Measurements from ENCODE around the gene AP1M2.
"Not testable (repeated sequence)": the region's sequence is repeated elsewhere in the genome, so short reads cannot be mapped to it uniquely, and the experiment has no call there.

Gene AP1M2

GRCh38 chr19:10560154-10560553 is 27.0 kb downstream of the AP1M2 start:
- peaks cover 74% of the 10 kb centered on the region for H3K36me3 ChIP-seq (ENCODE audit: control insufficient read depth, insufficient read depth, low read length)
- H3K4me1 ChIP-seq (ENCODE audit: control insufficient read depth, insufficient read depth, low read length), result 0 out of 2 replicates have a peak, but pooled peaks cover 4% of the 10 kb centered on the region
- no peaks in the 10 kb centered on the region for H3K9me3 ChIP-seq (ENCODE audit: control insufficient read depth, insufficient read depth, low read depth, low read length)
- no peak overlapping the region for H3K9ac ChIP-seq (ENCODE audit: low read length)
- H3K27ac ChIP-seq (ENCODE audit: low read depth, low read length), result no peak overlapping the region
- H3K27me3 ChIP-seq (ENCODE audit: control insufficient read depth, insufficient read depth, low read length), result no peaks in the 10 kb centered on the region
- H3K4me3 ChIP-seq (ENCODE audit: low read depth, low read length), result no peak overlapping the region

GRCh38 chr19:10557603-10558197 is 29.4 kb downstream of the AP1M2 start:
- Histone ChIP-seq H3K36me3 (ENCODE audit: control insufficient read depth, insufficient read depth, low read length) (peaks cover 91% of the 10 kb centered on the region), H3K9ac (ENCODE audit: low read length) (no peak overlapping the region), H3K4me3 (ENCODE audit: low read depth, low read length) (no peak overlapping the region), H3K9me3 (ENCODE audit: control insufficient read depth, insufficient read depth, low read depth, low read length) (no peaks in the 10 kb centered on the region), H3K27me3 (ENCODE audit: control insufficient read depth, insufficient read depth, low read length) (no peaks in the 10 kb centered on the region), H3K4me1 (ENCODE audit: control insufficient read depth, insufficient read depth, low read length) (no peaks in the 10 kb centered on the region), H3K27ac (ENCODE audit: low read depth, low read length) (no peak overlapping the region)

GRCh38 chr19:10555610-10555973 is 31.5 kb downstream of the AP1M2 start:
- H3K9ac ChIP-seq (ENCODE audit: low read length), result no peak overlapping the region

GRCh38 chr19:10554760-10555609 is 32.1 kb downstream of the AP1M2 start:
- Histone ChIP-seq H3K9ac (ENCODE audit: low read length) (no peak overlapping the region), H3K27me3 (ENCODE audit: control insufficient read depth, insufficient read depth, low read length) (no peaks in the 10 kb centered on the region), H3K4me3 (ENCODE audit: low read depth, low read length) (no peak overlapping the region), H3K36me3 (ENCODE audit: control insufficient read depth, insufficient read depth, low read length) (peaks cover 85% of the 10 kb centered on the region), H3K27ac (ENCODE audit: low read depth, low read length) (no peak overlapping the region), H3K4me1 (ENCODE audit: control insufficient read depth, insufficient read depth, low read length) (no peaks in the 10 kb centered on the region), H3K9me3 (ENCODE audit: control insufficient read depth, insufficient read depth, low read depth, low read length) (no peaks in the 10 kb centered on the region)

More at GRCh38 chr19:10555610-10555973, 31.5 kb downstream of the AP1M2 start:
- Histone ChIP-seq H3K4me3 (ENCODE audit: low read depth, low read length) (no peak overlapping the region), H3K9me3 (ENCODE audit: control insufficient read depth, insufficient read depth, low read depth, low read length) (no peaks in the 10 kb centered on the region), H3K27me3 (ENCODE audit: control insufficient read depth, insufficient read depth, low read length) (no peaks in the 10 kb centered on the region), H3K36me3 (ENCODE audit: control insufficient read depth, insufficient read depth, low read length) (peaks cover 86% of the 10 kb centered on the region), H3K4me1 (ENCODE audit: control insufficient read depth, insufficient read depth, low read length) (no peaks in the 10 kb centered on the region), H3K27ac (ENCODE audit: low read depth, low read length) (no peak overlapping the region)

GRCh38 chr19:10553943-10554381 is 33.1 kb downstream of the AP1M2 start:
- Histone ChIP-seq H3K9me3 (ENCODE audit: control insufficient read depth, insufficient read depth, low read depth, low read length) (no peaks in the 10 kb centered on the region), H3K27ac (ENCODE audit: low read depth, low read length) (no peak overlapping the region), H3K27me3 (ENCODE audit: control insufficient read depth, insufficient read depth, low read length) (no peaks in the 10 kb centered on the region), H3K9ac (ENCODE audit: low read length) (no peak overlapping the region), H3K4me3 (ENCODE audit: low read depth, low read length) (no peak overlapping the region), H3K36me3 (ENCODE audit: control insufficient read depth, insufficient read depth, low read length) (peaks cover 80% of the 10 kb centered on the region), H3K4me1 (ENCODE audit: control insufficient read depth, insufficient read depth, low read length) (no peaks in the 10 kb centered on the region)

GRCh38 chr19:10553087-10553667 is 33.9 kb downstream of the AP1M2 start:
- Histone ChIP-seq H3K27me3 (ENCODE audit: control insufficient read depth, insufficient read depth, low read length) (no peaks in the 10 kb centered on the region), H3K27ac (ENCODE audit: low read depth, low read length) (no peak overlapping the region), H3K36me3 (ENCODE audit: control insufficient read depth, insufficient read depth, low read length) (peaks cover 82% of the 10 kb centered on the region), H3K9me3 (ENCODE audit: control insufficient read depth, insufficient read depth, low read depth, low read length) (no peaks in the 10 kb centered on the region), H3K4me1 (ENCODE audit: control insufficient read depth, insufficient read depth, low read length) (no peaks in the 10 kb centered on the region), H3K4me3 (ENCODE audit: low read depth, low read length) (no peak overlapping the region), H3K9ac (ENCODE audit: low read length) (no peak overlapping the region)

- H3K9me3 ChIP-seq (ENCODE audit: control insufficient read depth, insufficient read depth, low read depth, low read length), result no peaks in the 10 kb centered on the region
- H3K9ac ChIP-seq (ENCODE audit: low read length), result no peak overlapping the region
- H3K27ac ChIP-seq (ENCODE audit: low read depth, low read length), result no peak overlapping the region
- no peaks in the 10 kb centered on the region for H3K4me1 ChIP-seq (ENCODE audit: control insufficient read depth, insufficient read depth, low read length)
- no peaks in the 10 kb centered on the region for H3K27me3 ChIP-seq (ENCODE audit: control insufficient read depth, insufficient read depth, low read length)
- H3K36me3 ChIP-seq (ENCODE audit: control insufficient read depth, insufficient read depth, low read length), result peaks cover 77% of the 10 kb centered on the region
- H3K4me3 ChIP-seq (ENCODE audit: low read depth, low read length), result no peak overlapping the region
These were observed 34.5 kb downstream of the AP1M2 start for GRCh38 chr19:10552510-10553053.

GRCh38 chr19:10551698-10552301 is 35.3 kb downstream of the AP1M2 start:
- Histone ChIP-seq H3K27me3 (ENCODE audit: control insufficient read depth, insufficient read depth, low read length) (no peaks in the 10 kb centered on the region), H3K27ac (ENCODE audit: low read depth, low read length) (no peak overlapping the region), H3K4me1 (ENCODE audit: control insufficient read depth, insufficient read depth, low read length) (no peaks in the 10 kb centered on the region), H3K9ac (ENCODE audit: low read length) (no peak overlapping the region), H3K36me3 (ENCODE audit: control insufficient read depth, insufficient read depth, low read length) (peaks cover 76% of the 10 kb centered on the region), H3K4me3 (ENCODE audit: low read depth, low read length) (no peak overlapping the region), H3K9me3 (ENCODE audit: control insufficient read depth, insufficient read depth, low read depth, low read length) (no peaks in the 10 kb centered on the region)

GRCh38 chr19:10551006-10551405 is 36.1 kb downstream of the AP1M2 start:
- H3K27me3 ChIP-seq (ENCODE audit: control insufficient read depth, insufficient read depth, low read length); H3K9ac ChIP-seq (ENCODE audit: low read length); H3K4me3 ChIP-seq (ENCODE audit: low read depth, low read length); H3K9me3 ChIP-seq (ENCODE audit: control insufficient read depth, insufficient read depth, low read depth, low read length); H3K27ac ChIP-seq (ENCODE audit: low read depth, low read length); H3K4me1 ChIP-seq (ENCODE audit: control insufficient read depth, insufficient read depth, low read length): not testable (repeated sequence)
- H3K36me3 ChIP-seq (ENCODE audit: control insufficient read depth, insufficient read depth, low read length), result peaks cover 73% of the 10 kb centered on the region

- no peak overlapping the region for H3K4me3 ChIP-seq (ENCODE audit: low read depth, low read length)
- H3K4me1 ChIP-seq (ENCODE audit: control insufficient read depth, insufficient read depth, low read length), result no peaks in the 10 kb centered on the region
- no peak overlapping the region for H3K27ac ChIP-seq (ENCODE audit: low read depth, low read length)
- H3K36me3 ChIP-seq (ENCODE audit: control insufficient read depth, insufficient read depth, low read length), result peaks cover 69% of the 10 kb centered on the region
- H3K9ac ChIP-seq (ENCODE audit: low read length), result no peak overlapping the region
- H3K27me3 ChIP-seq (ENCODE audit: control insufficient read depth, insufficient read depth, low read length), result no peaks in the 10 kb centered on the region
- H3K9me3 ChIP-seq (ENCODE audit: control insufficient read depth, insufficient read depth, low read depth, low read length), result no peaks in the 10 kb centered on the region
These were observed 36.8 kb downstream of the AP1M2 start for GRCh38 chr19:10550336-10550735.
